Activated naive CD4-positive, alpha-beta T cell treated with anti-CD3 and anti-CD28 coated beads, Interleukin-2, amount 50 U/mL, for 72 hours (primary cell): Measurements from ENCODE around the gene CIAPIN1. TPM values are rescaled to one million over a fixed set of nuclear protein-coding genes. Genes with fewer than 3 reads are reported as not detected.
A peak's percentile ranks its signal among the peaks of the same experiment; 100 is the strongest.
"Not testable (repeated sequence)": the region's sequence is repeated elsewhere in the genome, so short reads cannot be mapped to it uniquely, and the experiment has no call there.

ENCODE experiments used
- ATAC-seq, 2 donors: fragments of 150-1000 bp; cut with Tn5 transposase; 2 replicates each; pipeline ENCODE4 v1.10.0; 2021; ENCODE audit warnings: mild to moderate bottlenecking in 2 of 2, moderate library complexity in 2 of 2
- DNase-seq, 2 donors: peaks; one replicate each; pipeline ENCODE4 v3.0.0; 2021 to 2022; ENCODE audit warnings: low spot score in 2 of 2
- H3K27ac Mint-ChIP-seq, 2 donors: one replicate each; pipeline ENCODE4 v1.8.0; 2022; ENCODE audit warnings: mild to moderate bottlenecking in 2 of 2, mixed read lengths in 2 of 2
- H3K36me3 Mint-ChIP-seq, 2 donors: one replicate each; pipeline ENCODE4 v1.8.0; 2022; ENCODE audit warnings: mixed read lengths in 2 of 2
- H3K9me3 Mint-ChIP-seq, 2 donors: one replicate each; pipeline ENCODE4 v1.8.0; 2022; ENCODE audit warnings: mixed read lengths in 2 of 2
- total RNA-seq, 2 donors: library from RNA; stranded (reverse); gene quantifications; one replicate each; pipeline ENCODE4 v1.2.3, GENCODE V29; 2022

The CIAPIN1 gene
- total RNA-seq, 2 donors from 2014 or later: 35.2 to 38.0 TPM

GRCh38 chr16:57403965-57404817, 43.0 kb downstream of the CIAPIN1 start, which contains the start of gene CCL17:
Gene CCL17, plus strand, starts transcription at chr16:57404767. Its CDS starts 9,166 bp downstream, at chr16:57413933.
- peak within 1 kb of the TSS in 1 of 2 donors; percentile 11 for H3K27ac Mint-ChIP-seq
- H3K9me3 Mint-ChIP-seq: no peaks in the 10 kb centered on the region
- H3K36me3 Mint-ChIP-seq: no peaks in the 10 kb centered on the region
- ATAC-seq (peak in 1 of 2 donors; percentile 50), DNase-seq (no peak)

GRCh38 chr16:57401943-57402640, 45.1 kb downstream of the CIAPIN1 start:
- Mint-ChIP-seq H3K9me3 (no peaks in the 10 kb centered on the region), H3K27ac (no peak overlapping the region), H3K36me3 (no peaks in the 10 kb centered on the region)
- ATAC-seq: peak in 1 of 2 donors; percentile 30
- DNase-seq: no peak

- H3K36me3 Mint-ChIP-seq, DNase-seq, ATAC-seq, H3K27ac Mint-ChIP-seq, H3K9me3 Mint-ChIP-seq: not testable (repeated sequence)
Observed at GRCh38 chr16:57397493-57397892, 49.7 kb downstream of the CIAPIN1 start.

- H3K9me3 Mint-ChIP-seq: no peaks in the 10 kb centered on the region
- H3K36me3 Mint-ChIP-seq: no peaks in the 10 kb centered on the region
- ATAC-seq: no peak
- H3K27ac Mint-ChIP-seq: no peak overlapping the region
- DNase-seq: no peak
Observed at GRCh38 chr16:57396786-57397185, 50.4 kb downstream of the CIAPIN1 start.

DNA sequence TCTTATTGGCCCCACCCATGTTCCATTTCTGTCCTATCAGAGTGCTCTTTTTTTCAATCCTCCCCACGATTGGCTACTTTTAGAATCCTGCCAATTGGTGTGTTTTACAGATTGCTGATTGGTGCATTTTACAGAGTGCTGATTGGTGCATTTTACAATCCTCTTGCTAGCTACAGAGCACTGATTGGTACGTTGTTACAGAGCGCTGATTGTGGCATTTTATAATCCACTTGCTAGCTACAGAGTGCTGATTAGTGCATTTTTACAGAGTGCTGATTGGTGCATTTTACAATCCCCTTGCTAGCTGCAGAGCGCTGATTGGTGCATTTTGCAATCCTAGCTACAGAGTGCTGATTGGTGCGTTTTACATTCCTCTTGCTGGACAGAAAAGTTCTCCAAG, 52.2 kb downstream of the CIAPIN1 start:
- ATAC-seq (no peak), DNase-seq (no peak)
- no peak overlapping the region for H3K27ac Mint-ChIP-seq
- H3K9me3 Mint-ChIP-seq: no peaks in the 10 kb centered on the region
- no peaks in the 10 kb centered on the region for H3K36me3 Mint-ChIP-seq

GRCh38 chr16:57394444-57394843, 52.7 kb downstream of the CIAPIN1 start:
- no peak overlapping the region for H3K27ac Mint-ChIP-seq
- DNase-seq (no peak), ATAC-seq (no peak)
- no peaks in the 10 kb centered on the region for H3K36me3 Mint-ChIP-seq
- no peaks in the 10 kb centered on the region for H3K9me3 Mint-ChIP-seq

- Mint-ChIP-seq H3K36me3 (no peaks in the 10 kb centered on the region), H3K9me3 (no peaks in the 10 kb centered on the region), H3K27ac (no peak overlapping the region)
- ATAC-seq: no peak
- no peak for DNase-seq
Observed at GRCh38 chr16:57392694-57393093, 54.5 kb downstream of the CIAPIN1 start.

GRCh38 chr16:57391708-57392107, 55.5 kb downstream of the CIAPIN1 start:
- no peak for ATAC-seq
- Mint-ChIP-seq H3K27ac (no peak overlapping the region), H3K36me3 (no peaks in the 10 kb centered on the region), H3K9me3 (no peaks in the 10 kb centered on the region)
- no peak for DNase-seq

DNA sequence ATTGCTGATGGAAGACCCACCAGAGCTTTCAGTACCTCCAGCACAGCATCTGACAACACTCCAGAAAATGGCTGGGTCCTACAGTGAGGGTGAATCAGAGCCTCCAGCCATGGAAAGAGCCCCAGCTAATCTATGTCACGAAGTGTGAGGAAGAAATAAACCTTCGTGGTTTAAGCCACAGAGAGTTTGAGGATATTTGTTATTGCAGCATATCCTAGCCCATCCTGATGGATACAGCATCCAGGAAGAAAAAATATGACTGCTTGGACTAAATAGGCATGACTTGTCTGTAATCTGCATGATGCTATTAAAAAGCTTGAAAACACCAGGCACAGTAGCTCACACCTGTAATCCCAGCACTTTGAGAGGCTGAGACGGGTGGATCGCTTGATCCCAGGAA, 55.9 kb downstream of the CIAPIN1 start:
- ATAC-seq (no peak), DNase-seq (no peak)
- H3K27ac Mint-ChIP-seq: no peak overlapping the region
- no peaks in the 10 kb centered on the region for H3K36me3 Mint-ChIP-seq
- no peaks in the 10 kb centered on the region for H3K9me3 Mint-ChIP-seq

DNA sequence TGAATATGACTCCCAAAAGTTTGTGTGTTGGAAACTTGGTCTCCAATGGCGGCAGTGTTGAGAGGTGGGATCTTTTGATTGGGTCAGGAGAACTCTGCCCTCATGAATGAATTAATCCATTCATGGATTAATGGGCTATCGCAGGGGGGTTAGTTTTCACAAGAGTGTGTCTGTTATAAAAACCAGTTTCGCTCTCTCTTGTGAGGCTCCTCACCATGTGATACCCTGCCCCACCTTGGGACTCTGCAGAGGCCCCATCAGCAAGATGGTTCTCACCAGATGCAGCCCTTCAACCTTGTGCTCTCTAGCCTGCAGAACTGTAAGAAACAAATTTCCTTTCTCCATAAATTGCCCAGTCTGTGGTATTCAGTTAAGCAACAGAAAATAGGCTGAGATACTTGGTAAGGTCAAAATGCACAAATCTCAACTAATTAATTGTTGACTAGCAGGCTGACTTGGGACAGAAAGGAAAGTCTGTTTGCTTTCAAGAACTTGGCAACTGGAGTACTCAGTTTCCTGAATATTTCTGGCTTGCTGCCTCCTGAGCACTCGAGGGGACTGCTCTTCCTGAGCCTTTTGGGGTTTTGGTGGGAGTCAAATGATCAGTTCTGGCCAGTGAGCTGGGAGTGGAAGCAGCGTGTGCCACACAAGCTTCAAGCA, 56.4 kb downstream of the CIAPIN1 start:
- H3K9me3 Mint-ChIP-seq: no peaks in the 10 kb centered on the region
- no peak for ATAC-seq
- H3K36me3 Mint-ChIP-seq: no peaks in the 10 kb centered on the region
- DNase-seq: no peak
- no peak overlapping the region for H3K27ac Mint-ChIP-seq

GRCh38 chr16:57389087-57389468, 58.1 kb downstream of the CIAPIN1 start:
- ATAC-seq (no peak), DNase-seq (no peak)
- Mint-ChIP-seq H3K27ac (no peak overlapping the region), H3K36me3 (no peaks in the 10 kb centered on the region), H3K9me3 (no peaks in the 10 kb centered on the region)

DNA sequence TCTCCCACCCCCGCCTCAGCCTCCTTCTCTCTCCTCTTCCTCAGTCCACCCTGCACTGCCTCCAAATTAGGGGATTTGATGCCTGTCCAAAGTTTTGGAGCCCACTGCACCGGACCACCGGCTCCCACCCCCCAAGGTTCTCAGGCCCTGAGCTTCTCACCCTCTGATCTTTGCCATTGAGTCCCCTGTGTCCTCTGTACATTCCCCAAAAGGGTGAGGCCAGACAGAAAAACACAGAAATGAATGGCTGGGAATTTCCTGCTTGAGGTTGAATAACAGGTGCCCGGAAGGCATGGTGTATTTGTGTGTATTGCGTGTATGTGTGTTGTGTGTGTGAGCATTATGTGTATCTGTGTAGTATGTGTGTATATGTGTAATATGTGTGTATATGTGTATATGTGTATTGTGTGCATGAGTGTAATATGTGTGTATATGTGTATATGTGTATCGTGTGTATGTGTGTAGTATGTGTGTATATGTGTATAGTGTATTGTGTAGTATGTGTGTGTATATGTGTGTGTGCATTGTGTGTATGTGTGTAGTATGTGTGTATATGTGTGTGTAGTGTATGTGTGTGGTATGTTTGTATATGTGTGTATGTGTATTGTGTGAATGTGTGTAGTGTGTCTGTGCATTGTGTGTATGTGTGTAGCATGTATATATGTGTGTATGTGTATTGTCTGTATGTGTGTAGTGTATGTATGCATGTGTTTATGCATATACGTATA, 58.7 kb downstream of the CIAPIN1 start:
- no peak for ATAC-seq
- no peak overlapping the region for H3K27ac Mint-ChIP-seq

GRCh38 chr16:57387598-57388354, 59.4 kb downstream of the CIAPIN1 start:
- ATAC-seq: no peak

More for the DNA sequence above, 58.7 kb downstream of the CIAPIN1 start:
- DNase-seq: no peak
- no peaks in the 10 kb centered on the region for H3K36me3 Mint-ChIP-seq
- no peaks in the 10 kb centered on the region for H3K9me3 Mint-ChIP-seq

DNA sequence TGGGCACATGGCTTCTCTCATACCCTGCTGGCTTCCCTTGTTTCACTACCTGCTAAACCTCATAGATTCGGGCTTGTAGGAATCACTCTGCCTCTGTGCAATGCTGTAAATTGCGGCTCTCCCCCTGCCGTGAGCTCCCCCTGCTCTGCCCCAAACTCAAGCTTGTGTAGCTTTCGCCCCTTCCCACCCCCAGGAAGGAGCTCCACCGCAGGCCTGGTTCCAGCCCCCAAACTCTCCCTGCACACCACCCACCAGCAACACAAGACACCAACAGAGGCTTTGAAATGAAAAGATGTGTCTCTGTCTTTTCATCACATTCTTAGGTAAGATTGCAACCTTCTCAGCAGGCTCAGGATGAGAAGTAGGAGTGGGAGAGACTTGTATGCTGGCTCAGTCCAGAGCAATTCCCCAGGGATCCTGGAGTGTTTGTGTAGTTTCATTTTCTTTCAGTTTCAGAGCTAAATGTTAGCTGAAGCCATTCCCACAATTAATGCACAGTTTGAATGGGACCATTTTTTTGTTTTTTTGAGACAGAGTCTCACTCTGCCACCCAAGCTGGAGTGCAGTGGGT, 60.7 kb downstream of the CIAPIN1 start:
- no peak for ATAC-seq
- H3K27ac Mint-ChIP-seq: peak overlapping the region in 1 of 2 donors; percentile 37
- no peak for DNase-seq
- no peaks in the 10 kb centered on the region for H3K36me3 Mint-ChIP-seq
- no peaks in the 10 kb centered on the region for H3K9me3 Mint-ChIP-seq

More at GRCh38 chr16:57387598-57388354, 59.4 kb downstream of the CIAPIN1 start:
- no peak for DNase-seq
- Mint-ChIP-seq H3K36me3 (no peaks in the 10 kb centered on the region), H3K9me3 (no peaks in the 10 kb centered on the region), H3K27ac (no peak overlapping the region)

- Mint-ChIP-seq H3K27ac (no peak overlapping the region), H3K36me3 (no peaks in the 10 kb centered on the region), H3K9me3 (no peaks in the 10 kb centered on the region)
- no peak for ATAC-seq
- DNase-seq: no peak
Observed at GRCh38 chr16:57385083-57385482, 62.1 kb downstream of the CIAPIN1 start.
